Measurements from ENCODE around the gene ACTR10. TPM values are rescaled to one million over a fixed set of nuclear protein-coding genes. Genes with fewer than 3 reads are reported as not detected.

The ACTR10 gene
- total and polyA plus RNA-seq, 9 of the 15 experiments (the other 6 are each of a cell fraction or from before 2014, with no cell fraction given) = 22.0 to 66.1 (median 34.1) TPM

GRCh38 chr14:58199726-58200479, at the start of gene ACTR10 (continued):
- TF ChIP-seq CREB3L1 (IDR thresholded peaks at IDR 0.05; ENCODE audit: borderline replicate concordance, low read depth) = peak; percentile 26; the same call in 1 of the 2 replicates
- TF ChIP-seq TAF1 (IDR thresholded peaks at IDR 0.05; ENCODE audit: control insufficient read depth, extremely low read depth, insufficient read depth, low read length, severe bottlenecking) = peak; percentile 18
- peak in 1 of 2 experiments; percentile 58; a peak in 1 of 4 replicates for TF ChIP-seq ZNF639 (CRISPR knock-in tag; conservative IDR thresholded peaks at IDR 0.05 in 1 of 2, IDR thresholded peaks at IDR 0.05 in 1 of 2)
- peak; percentile 57; the same call in 1 of the 2 replicates for TF ChIP-seq ZBTB2 (IDR thresholded peaks at IDR 0.05)
- TF ChIP-seq MBD2 (IDR thresholded peaks at IDR 0.05; ENCODE audit: borderline replicate concordance, low read depth) = 0 out of 2 replicates have a peak, but pooled peaks have one; percentile 4
- peak; percentile 47; the same call in 1 of the 2 replicates for TF ChIP-seq TFAP4 (CRISPR knock-in tag; IDR thresholded peaks at IDR 0.05; ENCODE audit: borderline replicate concordance)
- no peak for TF ChIP-seq ZNF184 (CRISPR knock-in tag; IDR thresholded peaks at IDR 0.05)
- TF ChIP-seq RFX7 (CRISPR knock-in tag; IDR thresholded peaks at IDR 0.05) = no peak
- no peak for TF ChIP-seq LARP7 (IDR thresholded peaks at IDR 0.05)
- peak; percentile 56 for TF ChIP-seq DACH1 (IDR thresholded peaks at IDR 0.05; ENCODE audit: partially characterized antibody)
- TF ChIP-seq ARID4B (CRISPR knock-in tag; IDR thresholded peaks at IDR 0.05) = peak; percentile 20; the same call in 1 of the 2 replicates
- TF ChIP-seq NEUROD1 (IDR thresholded peaks at IDR 0.05; ENCODE audit: borderline replicate concordance, low read depth, low read length, partially characterized antibody) = peak; percentile 52
- TF ChIP-seq ESRRB (CRISPR knock-in tag; IDR thresholded peaks at IDR 0.05; ENCODE audit: borderline replicate concordance) = no peak
- TF ChIP-seq CCNT2 (IDR thresholded peaks at IDR 0.05; ENCODE audit: borderline replicate concordance, extremely low read depth, insufficient read length, low read depth, low read length) = peak; percentile 76
- TF ChIP-seq KLF16 (IDR thresholded peaks at IDR 0.05) = no peak
- TF ChIP-seq HNRNPLL (IDR thresholded peaks at IDR 0.05; ENCODE audit: low read depth, low read length, poor library complexity, severe bottlenecking) = no peak
